ENCODE data around the gene PRR13. TPM values are rescaled to one million over a fixed set of nuclear protein-coding genes. Genes with fewer than 3 reads are reported as not detected.

Gene PRR13
- total and polyA plus RNA-seq, 9 of the 15 experiments (the other 6 are each of a cell fraction or from before 2014, with no cell fraction given) = 117 to 835 (median 285) TPM

GRCh38 chr12:53424626-53425514 lies 16.7 kb upstream of the PRR13 start (continued):
- TF ChIP-seq ZBTB2 (IDR thresholded peaks at IDR 0.05) = no peak
- TF ChIP-seq GABPB1 (CRISPR knock-in tag; IDR thresholded peaks at IDR 0.05) = peak; percentile 37; the same call in 1 of the 2 replicates
- no peak for TF ChIP-seq CBFA2T3 (IDR thresholded peaks at IDR 0.05)
- peak; percentile 75 for TF ChIP-seq EP300 (IDR thresholded peaks at IDR 0.05; ENCODE audit: low read length)
- TF ChIP-seq CREM (IDR thresholded peaks at IDR 0.05; ENCODE audit: low read depth) = peak; percentile 54
- TF ChIP-seq ZNF134 (CRISPR knock-in tag; conservative IDR thresholded peaks at IDR 0.05) = no peak
- no peak for TF ChIP-seq SMARCC2 (IDR thresholded peaks at IDR 0.05; ENCODE audit: low read depth)
- TF ChIP-seq TFAP4 (CRISPR knock-in tag; IDR thresholded peaks at IDR 0.05; ENCODE audit: borderline replicate concordance) = no peak; the same call in 1 of the 2 replicates
- no peak for TF ChIP-seq ATF1 (CRISPR knock-in tag; IDR thresholded peaks at IDR 0.05)
- peak; percentile 31; the same call in 1 of the 2 replicates for TF ChIP-seq ATF1 (tag; IDR thresholded peaks at IDR 0.05)
- TF ChIP-seq TSHZ1 (CRISPR knock-in tag; IDR thresholded peaks at IDR 0.05) = no peak
- no peak for TF ChIP-seq KLF13 (tag; IDR thresholded peaks at IDR 0.05; ENCODE audit: borderline replicate concordance, low read depth)
- no peak for TF ChIP-seq BCL6 (CRISPR knock-in tag; IDR thresholded peaks at IDR 0.05)
- no peak for TF ChIP-seq ZNF764 (CRISPR knock-in tag; IDR thresholded peaks at IDR 0.05; ENCODE audit: low read depth)
- TF ChIP-seq SMARCA4 (IDR thresholded peaks at IDR 0.05) = no peak
- no peak for TF ChIP-seq GATA2 (CRISPR knock-in tag; IDR thresholded peaks at IDR 0.05)
- TF ChIP-seq PCBP1 (IDR thresholded peaks at IDR 0.05; ENCODE audit: low read depth, low read length, poor library complexity, severe bottlenecking) = no peak
- peak; percentile 45; the same call in 1 of the 2 replicates for TF ChIP-seq FOXJ2 (tag; IDR thresholded peaks at IDR 0.05)
- no peak for TF ChIP-seq MEIS2 (IDR thresholded peaks at IDR 0.05; ENCODE audit: partially characterized antibody)
- no peak for TF ChIP-seq HSF4 (CRISPR knock-in tag; IDR thresholded peaks at IDR 0.05; ENCODE audit: borderline replicate concordance)
- TF ChIP-seq THRA (IDR thresholded peaks at IDR 0.05) = no peak
- TF ChIP-seq RFX7 (CRISPR knock-in tag; IDR thresholded peaks at IDR 0.05) = no peak
- TF ChIP-seq NUFIP1 (IDR thresholded peaks at IDR 0.05; ENCODE audit: partially characterized antibody) = no peak
- no peak for TF ChIP-seq LARP7 (IDR thresholded peaks at IDR 0.05)

Data from K562 (cell line).